ENCODE measurements around the gene PLOD2. TPM values are rescaled to one million over a fixed set of nuclear protein-coding genes. Genes with fewer than 3 reads are reported as not detected.

Gene PLOD2
- total RNA-seq, 1 experiment from 2014 or later = 19.3 TPM

GRCh38 chr3:146086211-146086610, 74.8 kb downstream of the PLOD2 start:
- Histone ChIP-seq H3K9ac (ENCODE audit: extremely low read depth, insufficient read length, low read length) (no peak overlapping the region), H3K23ac (ENCODE audit: insufficient read length, low read depth, low read length) (no peak overlapping the region), H4K8ac (replicated peaks; ENCODE audit: insufficient read length, low read depth, low read length) (no peak overlapping the region), H3K4me1 (ENCODE audit: insufficient read depth, low read length) (no peaks in the 10 kb centered on the region), H3K27me3 (ENCODE audit: insufficient read depth, low read length) (no peaks in the 10 kb centered on the region), H3K27ac (ENCODE audit: insufficient read length, low read depth, low read length) (no peak overlapping the region), H4K91ac (ENCODE audit: insufficient read length, low read depth, low read length) (no peak overlapping the region), H3T11ph (ENCODE audit: low read length) (no peak overlapping the region), H3K18ac (ENCODE audit: insufficient read length, low read depth, low read length) (no peak overlapping the region), H3K79me2 (ENCODE audit: insufficient read depth, low read length) (no peaks in the 10 kb centered on the region), H3K4ac (ENCODE audit: low read depth, low read length) (no peak overlapping the region), H4K5ac (ENCODE audit: insufficient read length, low read depth, low read length) (no peak overlapping the region), H3K4me2 (ENCODE audit: insufficient read depth, insufficient read length, low read length) (no peak overlapping the region), H3K14ac (ENCODE audit: insufficient read depth, low read length) (no peak overlapping the region), H3K79me1 (ENCODE audit: insufficient read depth, low read depth, low read length, poor library complexity, severe bottlenecking) (no peaks in the 10 kb centered on the region), H2AK5ac (ENCODE audit: insufficient read length, low read length) (no peak overlapping the region), H2BK12ac (ENCODE audit: insufficient read length, low read depth, low read length) (no peak overlapping the region), H2BK120ac (ENCODE audit: low read depth, low read length, poor library complexity, severe bottlenecking) (no peak overlapping the region), H2AFZ (ENCODE audit: low read length) (no peak overlapping the region), H3K23me2 (ENCODE audit: insufficient read length, low read depth, low read length, poor library complexity, severe bottlenecking) (no peaks in the 10 kb centered on the region), H4K20me1 (ENCODE audit: control insufficient read depth, insufficient read depth, insufficient read length) (no peaks in the 10 kb centered on the region), H3K9me3 (ENCODE audit: control insufficient read depth, low read depth, low read length) (no peaks in the 10 kb centered on the region), H2BK15ac (ENCODE audit: low read depth, low read length) (no peak overlapping the region), H2BK20ac (ENCODE audit: low read depth, low read length, poor library complexity, severe bottlenecking) (no peak overlapping the region), H3K56ac (ENCODE audit: insufficient read length, low read depth, low read length) (no peak overlapping the region), H2BK5ac (ENCODE audit: insufficient read length, low read length) (no peak overlapping the region)
- Mint-ChIP-seq H3K9me3 (no peaks in the 10 kb centered on the region), H3K36me3 (ENCODE audit: insufficient read depth in 1 of 3, low read depth in 3 of 3) (no peaks in the 10 kb centered on the region), H3K4me1 (no peaks in the 10 kb centered on the region), H3K27ac (no peak overlapping the region), H3K27me3 (ENCODE audit: low read depth) (no peaks in the 10 kb centered on the region), H3K4me3 (no peak overlapping the region)
- DNase-seq = no peak
- TF ChIP-seq, protein P1, sequence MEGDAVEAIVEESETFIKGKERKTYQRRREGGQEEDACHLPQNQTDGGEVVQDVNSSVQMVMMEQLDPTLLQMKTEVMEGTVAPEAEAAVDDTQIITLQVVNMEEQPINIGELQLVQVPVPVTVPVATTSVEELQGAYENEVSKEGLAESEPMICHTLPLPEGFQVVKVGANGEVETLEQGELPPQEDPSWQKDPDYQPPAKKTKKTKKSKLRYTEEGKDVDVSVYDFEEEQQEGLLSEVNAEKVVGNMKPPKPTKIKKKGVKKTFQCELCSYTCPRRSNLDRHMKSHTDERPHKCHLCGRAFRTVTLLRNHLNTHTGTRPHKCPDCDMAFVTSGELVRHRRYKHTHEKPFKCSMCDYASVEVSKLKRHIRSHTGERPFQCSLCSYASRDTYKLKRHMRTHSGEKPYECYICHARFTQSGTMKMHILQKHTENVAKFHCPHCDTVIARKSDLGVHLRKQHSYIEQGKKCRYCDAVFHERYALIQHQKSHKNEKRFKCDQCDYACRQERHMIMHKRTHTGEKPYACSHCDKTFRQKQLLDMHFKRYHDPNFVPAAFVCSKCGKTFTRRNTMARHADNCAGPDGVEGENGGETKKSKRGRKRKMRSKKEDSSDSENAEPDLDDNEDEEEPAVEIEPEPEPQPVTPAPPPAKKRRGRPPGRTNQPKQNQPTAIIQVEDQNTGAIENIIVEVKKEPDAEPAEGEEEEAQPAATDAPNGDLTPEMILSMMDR (conservative IDR thresholded peaks at IDR 0.05) = no peak
- WGBS (ENCODE audit: extremely low coverage, insufficient read length, low lambda C conversion rate) = no CpG with 5 or more reads among the region's 3 CpGs

Data from H9 (cell line).